HUES64 (cell line): ENCODE data around the gene GLDC.

Source experiments
- H3K27ac ChIP-seq: 2 replicates; pipeline ENCODE4 v1.7.0; 2013; ENCODE audit warnings: low read depth, low read length, inconsistent platforms
- H3K27me3 ChIP-seq: 2 replicates; pipeline ENCODE4 v1.6.1; 2013; ENCODE audit warnings: mild to moderate bottlenecking, low read length; ENCODE audit not compliant: insufficient read depth
- H3K36me3 ChIP-seq: 2 replicates; pipeline ENCODE4 v1.6.1; 2013; ENCODE audit warnings: mild to moderate bottlenecking, low read length; ENCODE audit not compliant: insufficient read depth
- H3K4me1 ChIP-seq: 2 replicates; pipeline ENCODE4 v1.6.1; 2013; ENCODE audit warnings: mild to moderate bottlenecking, low read length, moderate library complexity; ENCODE audit not compliant: insufficient read depth
- H3K4me3 ChIP-seq: 2 replicates; pipeline ENCODE4 v1.5.1; 2013; ENCODE audit warnings: mild to moderate bottlenecking, low read length, moderate library complexity
- H3K9ac ChIP-seq: 2 replicates; pipeline ENCODE4 v1.6.1; 2013; ENCODE audit warnings: mild to moderate bottlenecking, low read depth, low read length
- H3K9me3 ChIP-seq: 2 replicates; pipeline ENCODE4 v1.6.1; 2013; ENCODE audit warnings: low read depth, low read length; ENCODE audit not compliant: insufficient read depth
- WGBS: fragments of 150-250, 120-280 bp; methylation state at CpG from one replicate; pipeline ENCODE4 v1.1.7; 2013; ENCODE audit warnings: missing lambda C conversion rate; 5-methylcytosine and 5-hydroxymethylcytosine counted together

Gene GLDC

DNA sequence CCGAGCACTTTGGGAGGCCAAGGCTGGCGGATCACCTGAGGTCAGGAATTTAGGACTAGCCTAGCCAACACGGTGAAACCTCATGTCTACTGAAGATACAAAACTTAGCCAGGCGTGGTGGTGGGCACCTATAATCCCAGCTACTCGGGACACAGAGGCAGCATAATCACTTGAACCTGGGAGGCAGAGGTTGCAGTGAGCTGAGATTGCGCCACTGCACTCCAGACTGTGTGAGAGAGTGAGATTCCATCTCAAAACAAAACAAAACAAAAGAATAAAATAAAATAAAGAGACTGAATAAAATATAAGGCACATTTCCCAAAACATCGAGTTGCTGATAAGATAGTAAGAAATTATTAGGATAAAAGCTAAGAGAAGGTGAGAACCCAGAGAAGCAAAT, 32.3 kb upstream of the GLDC start:
- 92% methylated on average over 7 of the region's 7 CpGs for WGBS
- no peaks in the 10 kb centered on the region for H3K9me3 ChIP-seq
- H3K27ac ChIP-seq, result no peak overlapping the region

GRCh38 chr9:6676254-6676921, 30.9 kb upstream of the GLDC start:
- H3K4me1 ChIP-seq, result peaks cover 3% of the 10 kb centered on the region; the same call in 1 of the 2 replicates
- WGBS, result 93% methylated on average over 6 of the region's 6 CpGs
- no peak overlapping the region for H3K4me3 ChIP-seq
- peaks cover 19% of the 10 kb centered on the region for H3K36me3 ChIP-seq
- no peaks in the 10 kb centered on the region for H3K9me3 ChIP-seq
- no peaks in the 10 kb centered on the region for H3K27me3 ChIP-seq
- H3K27ac ChIP-seq, result no peak overlapping the region
- no peak overlapping the region for H3K9ac ChIP-seq

More for the DNA sequence above, 32.3 kb upstream of the GLDC start:
- H3K4me1 ChIP-seq, result peaks cover 3% of the 10 kb centered on the region; the same call in 1 of the 2 replicates
- no peak overlapping the region for H3K4me3 ChIP-seq
- H3K27me3 ChIP-seq, result no peaks in the 10 kb centered on the region
- peaks cover 12% of the 10 kb centered on the region for H3K36me3 ChIP-seq
- no peak overlapping the region for H3K9ac ChIP-seq

GRCh38 chr9:6675268-6675667, 29.7 kb upstream of the GLDC start:
- Histone ChIP-seq H3K4me3 (no peak overlapping the region), H3K4me1 (peaks cover under 1% of the 10 kb centered on the region; the same call in 1 of the 2 replicates), H3K9ac (no peak overlapping the region), H3K9me3 (no peaks in the 10 kb centered on the region), H3K27me3 (no peaks in the 10 kb centered on the region), H3K27ac (no peak overlapping the region), H3K36me3 (peaks cover 22% of the 10 kb centered on the region)
- 93% methylated on average over 4 of the region's 4 CpGs for WGBS

DNA sequence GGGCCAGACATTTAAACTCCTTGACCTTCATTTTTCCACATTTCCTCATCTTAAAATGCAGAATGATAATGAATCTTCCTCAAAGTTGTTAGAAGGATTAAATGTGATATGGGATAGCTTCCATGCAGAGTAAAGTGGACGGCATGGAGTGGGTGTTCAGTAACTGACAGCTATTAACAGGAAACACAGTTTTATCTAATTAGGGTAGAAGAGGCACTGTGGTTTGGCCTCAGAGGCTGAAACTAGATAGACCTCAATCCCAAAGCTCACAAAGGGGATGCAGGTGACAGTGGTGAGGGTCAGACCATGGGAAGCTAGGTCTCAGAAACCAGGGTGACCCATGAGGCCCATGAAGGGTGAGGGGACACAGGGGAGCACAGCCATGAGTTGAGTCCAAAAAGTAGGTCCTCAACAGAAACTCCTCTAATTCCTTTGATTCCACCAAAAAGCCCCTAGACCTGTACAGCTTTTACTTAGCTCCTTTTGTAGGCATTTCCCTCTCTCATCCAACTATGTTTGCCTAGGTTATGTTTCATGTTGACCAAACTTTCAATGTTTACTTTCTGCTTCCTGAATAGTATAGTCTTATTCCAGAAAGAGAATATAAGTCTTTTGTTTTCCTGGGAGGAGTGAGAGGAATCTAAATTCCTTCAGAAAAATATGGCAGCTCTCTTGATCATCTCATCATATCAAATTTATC, 27.9 kb upstream of the GLDC start:
- no peaks in the 10 kb centered on the region for H3K4me1 ChIP-seq
- H3K36me3 ChIP-seq, result peaks cover 24% of the 10 kb centered on the region
- no peaks in the 10 kb centered on the region for H3K27me3 ChIP-seq
- H3K27ac ChIP-seq, result no peak overlapping the region
- H3K9ac ChIP-seq, result no peak overlapping the region
- H3K4me3 ChIP-seq, result no peak overlapping the region
- WGBS, result 100% methylated on average over 1 of the region's 1 CpG
- H3K9me3 ChIP-seq, result no peaks in the 10 kb centered on the region

GRCh38 chr9:6672118-6672517, 26.6 kb upstream of the GLDC start:
- no peaks in the 10 kb centered on the region for H3K27me3 ChIP-seq
- no peak overlapping the region for H3K27ac ChIP-seq
- H3K36me3 ChIP-seq, result peaks cover 24% of the 10 kb centered on the region
- H3K4me3 ChIP-seq, result no peak overlapping the region
- 91% methylated on average over 3 of the region's 3 CpGs for WGBS
- H3K9me3 ChIP-seq, result no peaks in the 10 kb centered on the region
- no peak overlapping the region for H3K9ac ChIP-seq
- H3K4me1 ChIP-seq, result no peaks in the 10 kb centered on the region

- Histone ChIP-seq H3K4me1 (no peaks in the 10 kb centered on the region), H3K27ac (no peak overlapping the region), H3K9me3 (no peaks in the 10 kb centered on the region), H3K36me3 (peaks cover 24% of the 10 kb centered on the region), H3K4me3 (no peak overlapping the region), H3K27me3 (no peaks in the 10 kb centered on the region), H3K9ac (no peak overlapping the region)
- 91% methylated on average over 4 of the region's 4 CpGs for WGBS
Measured at GRCh38 chr9:6671416-6671815, 25.9 kb upstream of the GLDC start.

GRCh38 chr9:6669881-6670280, 24.4 kb upstream of the GLDC start:
- WGBS, result 94% methylated on average over 14 of the region's 14 CpGs

DNA sequence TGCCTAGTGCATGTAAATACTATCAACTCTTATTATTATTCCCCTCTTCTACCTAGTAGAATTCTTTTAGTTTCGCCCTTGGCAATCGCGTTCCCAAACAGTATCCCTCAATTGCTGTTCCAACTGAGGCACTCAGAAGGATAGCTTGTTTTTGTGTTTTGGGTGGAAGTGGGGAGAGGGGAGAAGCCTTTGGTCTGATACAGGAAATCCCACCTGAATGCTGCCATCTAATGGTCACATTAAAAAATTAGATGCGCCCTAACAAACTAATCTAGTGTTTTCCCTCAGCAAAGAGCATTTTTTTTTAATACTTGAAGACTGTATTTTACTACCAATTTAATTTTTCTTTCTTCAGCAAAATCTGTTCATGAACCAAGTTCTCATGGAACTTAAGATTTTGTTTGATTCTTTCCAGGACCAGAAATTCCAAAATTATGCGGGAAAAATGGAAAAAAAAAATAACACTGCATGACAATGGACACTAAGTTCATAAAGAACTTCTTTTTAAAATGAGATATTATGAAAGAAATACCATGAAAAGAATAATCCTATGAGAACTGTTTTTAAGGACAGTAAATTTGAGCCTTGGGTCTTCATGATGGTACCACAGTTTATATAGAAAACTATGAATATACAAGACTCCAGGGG, 22.2 kb upstream of the GLDC start:
- peaks cover 12% of the 10 kb centered on the region; the same call in 1 of the 2 replicates for H3K36me3 ChIP-seq
- no peaks in the 10 kb centered on the region for H3K9me3 ChIP-seq
- no peak overlapping the region for H3K27ac ChIP-seq
- 81% methylated on average over 4 of the region's 5 CpGs for WGBS
- no peaks in the 10 kb centered on the region for H3K4me1 ChIP-seq
- H3K27me3 ChIP-seq, result no peaks in the 10 kb centered on the region
- H3K9ac ChIP-seq, result no peak overlapping the region
- no peak overlapping the region for H3K4me3 ChIP-seq

More at GRCh38 chr9:6669881-6670280, 24.4 kb upstream of the GLDC start:
- no peaks in the 10 kb centered on the region for H3K9me3 ChIP-seq
- no peak overlapping the region for H3K4me3 ChIP-seq
- H3K9ac ChIP-seq, result no peak overlapping the region
- no peaks in the 10 kb centered on the region for H3K27me3 ChIP-seq
- peaks cover 18% of the 10 kb centered on the region; the same call in 1 of the 2 replicates for H3K36me3 ChIP-seq
- H3K27ac ChIP-seq, result no peak overlapping the region
- no peaks in the 10 kb centered on the region for H3K4me1 ChIP-seq

- Histone ChIP-seq H3K4me1 (no peaks in the 10 kb centered on the region), H3K4me3 (no peak overlapping the region), H3K9ac (no peak overlapping the region), H3K27ac (no peak overlapping the region), H3K9me3 (no peaks in the 10 kb centered on the region), H3K36me3 (peaks cover 10% of the 10 kb centered on the region; the same call in 1 of the 2 replicates), H3K27me3 (no peaks in the 10 kb centered on the region)
- 96% methylated on average over 4 of the region's 6 CpGs for WGBS
Measured at GRCh38 chr9:6667080-6667479, 21.6 kb upstream of the GLDC start.

- H3K27ac ChIP-seq, result no peak overlapping the region
- whole genome bisulfite sequencing, result 89% methylated on average over 1 of the region's 1 CpG
- no peak overlapping the region for H3K4me3 ChIP-seq
Measured at GRCh38 chr9:6665628-6666027, 20.1 kb upstream of the GLDC start.

DNA sequence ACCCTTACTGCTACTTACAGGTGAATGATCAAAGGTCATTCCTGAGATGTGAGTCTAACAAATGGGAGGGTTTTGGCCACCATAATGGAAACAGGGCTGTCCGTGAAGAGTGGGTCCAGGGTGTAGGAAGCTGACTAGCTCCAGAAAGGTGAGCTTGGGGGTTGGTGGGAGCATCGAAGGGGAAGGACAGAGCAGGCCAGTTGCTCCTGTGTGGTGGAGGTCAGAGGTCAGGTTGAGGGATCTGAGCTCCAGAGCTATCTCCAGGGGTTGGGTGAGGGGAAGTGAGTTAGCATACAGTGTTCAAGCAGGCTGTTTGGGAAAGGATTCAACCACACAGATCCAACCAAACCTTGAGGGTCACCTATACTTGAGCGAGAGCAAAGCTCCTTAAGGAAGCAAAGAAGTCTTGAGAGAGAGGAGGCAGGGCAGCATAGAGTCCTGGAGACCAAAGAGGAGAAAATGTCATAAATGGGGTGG, 18.7 kb upstream of the GLDC start:
- Histone ChIP-seq H3K9ac (no peak overlapping the region), H3K4me1 (no peaks in the 10 kb centered on the region), H3K36me3 (no peaks in the 10 kb centered on the region), H3K4me3 (no peak overlapping the region), H3K9me3 (no peaks in the 10 kb centered on the region), H3K27me3 (no peaks in the 10 kb centered on the region), H3K27ac (no peak overlapping the region)
- 93% methylated on average over 3 of the region's 3 CpGs for WGBS

More at GRCh38 chr9:6665628-6666027, 20.1 kb upstream of the GLDC start:
- Histone ChIP-seq H3K9me3 (no peaks in the 10 kb centered on the region), H3K27me3 (no peaks in the 10 kb centered on the region), H3K36me3 (peaks cover 4% of the 10 kb centered on the region; the same call in 1 of the 2 replicates), H3K4me1 (no peaks in the 10 kb centered on the region), H3K9ac (no peak overlapping the region)
